Astrocyte (in vitro differentiated cells and primary cell): Measurements from ENCODE around the gene DCST1. TPM values are rescaled to one million over a fixed set of nuclear protein-coding genes. Genes with fewer than 3 reads are reported as not detected.

Source experiments
- DNase-seq: peaks from one replicate; pipeline ENCODE4 v3.0.0-alpha.2; 2010; ENCODE audit warnings: low read depth
- FAIRE-seq: peaks from 2 replicates; lab custom pipeline; 2011; peaks lifted over from hg19 to GRCh38; lab: Jason Lieb, UNC
- H2AFZ ChIP-seq: 2 replicates; pipeline ENCODE4 v1.6.0; 2012; ENCODE audit warnings: low read depth, low read length, inconsistent platforms
- H3K27ac ChIP-seq: 2 replicates; pipeline ENCODE4 v1.5.1; 2011; ENCODE audit warnings: low read depth, low read length, inconsistent platforms
- H3K27me3 ChIP-seq: 2 replicates; pipeline ENCODE4 v1.6.0; 2011; ENCODE audit warnings: low read length, inconsistent platforms; ENCODE audit not compliant: insufficient read depth
- H3K36me3 ChIP-seq: 2 replicates; pipeline ENCODE4 v1.5.1; 2011; ENCODE audit warnings: low read length, inconsistent platforms; ENCODE audit not compliant: insufficient read depth
- H3K4me1 ChIP-seq: 2 replicates; pipeline ENCODE4 v1.5.1; 2011; ENCODE audit warnings: low read length, inconsistent platforms; ENCODE audit not compliant: insufficient read depth
- H3K4me2 ChIP-seq: 2 replicates; pipeline ENCODE4 v1.6.0; 2012; ENCODE audit warnings: low read length, inconsistent platforms
- H3K4me3 ChIP-seq: 2 replicates; pipeline ENCODE4 v1.5.1; 2011; ENCODE audit warnings: low read depth, mild to moderate bottlenecking, low read length, inconsistent platforms; ENCODE audit not compliant: insufficient read depth
- H3K79me2 ChIP-seq: 2 replicates; pipeline ENCODE4 v1.6.0; 2012; ENCODE audit warnings: mild to moderate bottlenecking, low read length, inconsistent platforms; ENCODE audit not compliant: insufficient read depth
- H3K9ac ChIP-seq: 2 replicates; pipeline ENCODE4 v1.6.0; 2012; ENCODE audit warnings: mild to moderate bottlenecking, low read length, inconsistent platforms
- H3K9me3 ChIP-seq: 2 replicates; pipeline ENCODE4 v1.5.1; 2012; ENCODE audit warnings: low read depth, mild to moderate bottlenecking, low read length, inconsistent platforms; ENCODE audit not compliant: insufficient read depth
- H4K20me1 ChIP-seq: 2 replicates; pipeline ENCODE4 v1.6.0; 2012; ENCODE audit warnings: low read length, inconsistent platforms; ENCODE audit not compliant: insufficient read depth
- H3K27ac Mint-ChIP-seq: one replicate; pipeline ENCODE4 v1.8.0; 2021; ENCODE audit warnings: mild to moderate bottlenecking, mixed read lengths; ENCODE audit not compliant: unreplicated experiment
- H3K27me3 Mint-ChIP-seq: one replicate; pipeline ENCODE4 v1.8.0; 2021; ENCODE audit warnings: low read depth, mixed read lengths; ENCODE audit not compliant: unreplicated experiment
- H3K36me3 Mint-ChIP-seq: one replicate; pipeline ENCODE4 v1.8.0; 2021; ENCODE audit warnings: low read depth, mixed read lengths; ENCODE audit not compliant: unreplicated experiment
- H3K4me1 Mint-ChIP-seq: one replicate; pipeline ENCODE4 v1.8.0; 2021; ENCODE audit warnings: low read depth, mixed read lengths; ENCODE audit not compliant: unreplicated experiment
- H3K4me3 Mint-ChIP-seq: one replicate; pipeline ENCODE4 v1.8.0; 2021; ENCODE audit warnings: mild to moderate bottlenecking, moderate library complexity, mixed read lengths; ENCODE audit not compliant: unreplicated experiment
- H3K9me3 Mint-ChIP-seq: one replicate; pipeline ENCODE4 v1.8.0; 2021; ENCODE audit warnings: mild to moderate bottlenecking, mixed read lengths; ENCODE audit not compliant: unreplicated experiment
- CTCF ChIP-seq: IDR thresholded peaks from 2 replicates; pipeline ENCODE4 v1.5.1; 2011; ENCODE audit warnings: low read depth, mild to moderate bottlenecking, inconsistent platforms, low read length, moderate library complexity; ENCODE audit not compliant: insufficient read depth
- EZH2 ChIP-seq: IDR thresholded peaks from 2 replicates; pipeline ENCODE4 v1.6.1; 2012; ENCODE audit warnings: mild to moderate bottlenecking, low read length, inconsistent platforms; ENCODE audit not compliant: insufficient read depth
- total RNA-seq: library from RNA; stranded (reverse); gene quantifications from 2 replicates; pipeline ENCODE4 v1.2.1, GENCODE V29; 2021

DCST1 gene
- total RNA-seq, 1 donor from 2014 or later: not detected

- TF ChIP-seq CTCF: peak; percentile 48
- no peak for TF ChIP-seq EZH2
- peak overlapping the region; percentile 81 for H3K27ac Mint-ChIP-seq
- Histone ChIP-seq H3K36me3 (peaks cover 4% of the 10 kb centered on the region), H3K4me1 (peaks cover 23% of the 10 kb centered on the region), H2AFZ (peak overlapping the region; percentile 84), H3K9ac (peak overlapping the region; percentile 89), H3K4me3 (peak overlapping the region; percentile 85), H4K20me1 (peaks cover 45% of the 10 kb centered on the region), H3K79me2 (peaks cover 18% of the 10 kb centered on the region), H3K27me3 (no peaks in the 10 kb centered on the region), H3K4me2 (peak overlapping the region; percentile 97), H3K27ac (no peak overlapping the region), H3K9me3 (no peaks in the 10 kb centered on the region)
- no peak for DNase-seq
- no peaks in the 10 kb centered on the region for H3K9me3 Mint-ChIP-seq
- peaks cover 9% of the 10 kb centered on the region for H3K36me3 Mint-ChIP-seq
- no peaks in the 10 kb centered on the region for H3K27me3 Mint-ChIP-seq
- FAIRE-seq: no peak
- H3K4me1 Mint-ChIP-seq: peaks cover 5% of the 10 kb centered on the region
- H3K4me3 Mint-ChIP-seq: peak overlapping the region; percentile 87
Measured at GRCh38 chr1:155062702-155063411, 29.2 kb downstream of the DCST1 start.

- peaks cover 26% of the 10 kb centered on the region for H3K4me1 ChIP-seq
- no peak for TF ChIP-seq EZH2
- no peak for TF ChIP-seq CTCF
- FAIRE-seq: no peak
- peak within 1 kb of the TSS; percentile 66 for H3K27ac ChIP-seq
- Mint-ChIP-seq H3K27me3 (no peaks in the 10 kb centered on the region), H3K4me1 (peaks cover 8% of the 10 kb centered on the region), H3K27ac (peak within 1 kb of the TSS; percentile 81), H3K9me3 (no peaks in the 10 kb centered on the region), H3K36me3 (peaks cover 9% of the 10 kb centered on the region), H3K4me3 (peak within 1 kb of the TSS; percentile 88)
- no peaks in the 10 kb centered on the region for H3K27me3 ChIP-seq
- H3K79me2 ChIP-seq: peaks cover 18% of the 10 kb centered on the region
- peak within 1 kb of the TSS; percentile 85 for H3K4me3 ChIP-seq
- peaks cover 47% of the 10 kb centered on the region for H4K20me1 ChIP-seq
- no peaks in the 10 kb centered on the region for H3K9me3 ChIP-seq
- peak; percentile 73 for DNase-seq
- peaks cover 2% of the 10 kb centered on the region for H3K36me3 ChIP-seq
- peak within 1 kb of the TSS; percentile 89 for H3K9ac ChIP-seq
- H3K4me2 ChIP-seq: peak within 1 kb of the TSS; percentile 97
- H2AFZ ChIP-seq: peak within 1 kb of the TSS; percentile 84
Measured at GRCh38 chr1:155063550-155064110, 30.0 kb downstream of the DCST1 start, which contains the start of gene EFNA4. Gene EFNA4, plus strand, starts transcription at chr1:155063740. Its CDS starts 84 bp downstream, at chr1:155063824.
